Measurements from ENCODE around the gene TRIB2. TPM values are rescaled to one million over a fixed set of nuclear protein-coding genes. Genes with fewer than 3 reads are reported as not detected.
A peak's percentile ranks its signal among the peaks of the same experiment; 100 is the strongest.

Gene TRIB2
- total and polyA plus RNA-seq, 9 of the 15 experiments (the other 6 are each of a cell fraction or from before 2014, with no cell fraction given): 9.0 to 39.0 (median 26.3) TPM

- TF ChIP-seq STAG1 (CRISPR knock-in tag; IDR thresholded peaks at IDR 0.05; ENCODE audit: borderline replicate concordance) (peak; percentile 9; the same call in 1 of the 2 replicates), PCBP1 (IDR thresholded peaks at IDR 0.05; ENCODE audit: low read depth, low read length, poor library complexity, severe bottlenecking) (peak; percentile 7), JUND (IDR thresholded peaks at IDR 0.05; ENCODE audit: borderline replicate concordance, low read depth, low read length) (peak; percentile 51; the same call in 1 of the 2 replicates), JUND (tag; IDR thresholded peaks at IDR 0.05; ENCODE audit: borderline replicate concordance, low read depth, low read length) (peak; percentile 31; the same call in 1 of the 3 replicates), ZBTB7A (IDR thresholded peaks at IDR 0.05; ENCODE audit: borderline replicate concordance, control insufficient read depth, low read depth, low read length) (peak; percentile 22; the same call in 1 of the 2 replicates), SPI1 (IDR thresholded peaks at IDR 0.05; ENCODE audit: borderline replicate concordance, low read depth, low read length) (0 out of 2 replicates have a peak, but pooled peaks have one; percentile 20), ZBTB12 (CRISPR knock-in tag; IDR thresholded peaks at IDR 0.05) (no peak), SMC3 (conservative IDR thresholded peaks at IDR 0.05; ENCODE audit: insufficient read depth, low read depth, low read length) (peak; percentile 76)
Observed at GRCh38 chr2:12716032-12716281, 779 bp upstream of the TRIB2 start (continued).
